WTC11 (cell line): ENCODE measurements around the gene KDM2A. TPM values are rescaled to one million over a fixed set of nuclear protein-coding genes. Genes with fewer than 3 reads are reported as not detected.

Experiments
- ATAC-seq: fragments of 200-7000 bp; cut with Tn5 transposase; 2 replicates; pipeline ENCODE4 v1.10.0; 2021; ENCODE audit warnings: mild to moderate bottlenecking, moderate library complexity
- CTCF ChIA-PET: fragments of 300-600 bp; sonication (Branson Sonifier 250); formaldehyde crosslinking; loops from one replicate; lab custom pipeline; 2021; ENCODE audit warnings: antibody characterized with exemption; lab: Charles Lee
- POLR2A ChIA-PET: fragments of 350-600 bp; sonication (Branson Sonifier 250); formaldehyde crosslinking; loops from one replicate; lab custom pipeline; 2021; ENCODE audit warnings: antibody characterized with exemption; lab: Charles Lee
- DNase-seq: peaks from one replicate; pipeline ENCODE4 v3.0.0; 2021; ENCODE audit warnings: low spot score
- H3K27ac Mint-ChIP-seq: 2 replicates; pipeline ENCODE4 v1.8.0; 2021; ENCODE audit warnings: mixed read lengths
- H3K27me3 Mint-ChIP-seq: 2 replicates; pipeline ENCODE4 v1.8.0; 2021; ENCODE audit warnings: low read depth, mild to moderate bottlenecking, moderate library complexity, mixed read lengths
- H3K36me3 Mint-ChIP-seq: 2 replicates; pipeline ENCODE4 v1.8.0; 2021; ENCODE audit warnings: mixed read lengths
- H3K4me1 Mint-ChIP-seq: 2 replicates; pipeline ENCODE4 v1.8.0; 2022; ENCODE audit warnings: mixed read lengths
- H3K4me3 Mint-ChIP-seq: 2 replicates; pipeline ENCODE4 v1.8.0; 2021; ENCODE audit warnings: mild to moderate bottlenecking, moderate library complexity, mixed read lengths
- H3K9me3 Mint-ChIP-seq: 2 replicates; pipeline ENCODE4 v1.8.0; 2021; ENCODE audit warnings: mixed read lengths
- CREM ChIP-seq: sonication (generic); formaldehyde crosslinking; IDR thresholded peaks from 2 replicates; pipeline ENCODE4 v1.8.1; 2022; ENCODE audit warnings: mild to moderate bottlenecking, missing genetic modification reagents, moderate library complexity
- FOXP1 ChIP-seq: sonication (generic); formaldehyde crosslinking; IDR thresholded peaks from 2 replicates; pipeline ENCODE4 v1.8.0; 2022; ENCODE audit warnings: missing genetic modification reagents, mild to moderate bottlenecking, moderate library complexity, borderline replicate concordance
- MYBL2 ChIP-seq: sonication (generic); formaldehyde crosslinking; IDR thresholded peaks from 2 replicates; pipeline ENCODE4 v1.8.1; 2023; ENCODE audit warnings: mild to moderate bottlenecking, moderate library complexity, missing genetic modification reagents
- NFYB ChIP-seq: sonication (generic); formaldehyde crosslinking; conservative IDR thresholded peaks from 2 replicates; pipeline ENCODE4 v1.8.0; 2022; ENCODE audit warnings: low read depth, missing genetic modification reagents
- SMAD3 ChIP-seq: sonication (generic); formaldehyde crosslinking; IDR thresholded peaks from 2 replicates; pipeline ENCODE4 v1.8.0; 2022; ENCODE audit warnings: missing genetic modification reagents, mild to moderate bottlenecking, borderline replicate concordance
- SMAD4 ChIP-seq: sonication (generic); formaldehyde crosslinking; IDR thresholded peaks from 2 replicates; pipeline ENCODE4 v1.8.0; 2022; ENCODE audit warnings: mild to moderate bottlenecking, missing genetic modification reagents
- TEAD1 ChIP-seq: sonication (generic); formaldehyde crosslinking; IDR thresholded peaks from 2 replicates; pipeline ENCODE4 v1.8.0; 2022; ENCODE audit warnings: mild to moderate bottlenecking, missing genetic modification reagents
- ZBTB21 ChIP-seq: sonication (generic); formaldehyde crosslinking; IDR thresholded peaks from 2 replicates; pipeline ENCODE4 v1.8.1; 2023; ENCODE audit warnings: mild to moderate bottlenecking, missing genetic modification reagents, borderline replicate concordance
- ZNF232 ChIP-seq: sonication (generic); formaldehyde crosslinking; IDR thresholded peaks from 2 replicates; pipeline ENCODE4 v1.8.0; 2022; ENCODE audit warnings: mild to moderate bottlenecking, missing genetic modification reagents
- ZNF671 ChIP-seq: fragments of 250-450 bp; sonication (Bioruptor Pico); IDR thresholded peaks from 2 replicates; pipeline ENCODE4 v1.8.0; 2021; ENCODE audit warnings: mild to moderate bottlenecking
- total RNA-seq: library from RNA; stranded (reverse); gene quantifications from 3 replicates; pipeline ENCODE4 v1.2.3, GENCODE V29; 2021
- TF ChIP-seq, protein P1 (sequence below): sonication (generic); formaldehyde crosslinking; IDR thresholded peaks from 2 replicates; pipeline ENCODE4 v1.8.1; 2023; ENCODE audit warnings: mild to moderate bottlenecking, missing genetic modification reagents, borderline replicate concordance
- TF ChIP-seq, protein P2 (sequence below): fragments of 250-450 bp; sonication (Bioruptor Pico); IDR thresholded peaks from 2 replicates; pipeline ENCODE4 v1.9.0; 2021; ENCODE audit warnings: moderate library complexity, mild to moderate bottlenecking, inconsistent platforms, borderline replicate concordance
- TF ChIP-seq, protein P3 (sequence below): sonication (generic); formaldehyde crosslinking; IDR thresholded peaks from 2 replicates; pipeline ENCODE4 v1.8.1; 2022; ENCODE audit warnings: mild to moderate bottlenecking, moderate library complexity, missing genetic modification reagents
- TF ChIP-seq, protein P4 (sequence below): fragments of 250-450 bp; sonication (Bioruptor Pico); conservative IDR thresholded peaks from 2 replicates; pipeline ENCODE4 v1.9.0; 2021; ENCODE audit warnings: mild to moderate bottlenecking
- TF ChIP-seq, protein P5 (sequence below): sonication (generic); formaldehyde crosslinking; IDR thresholded peaks from 2 replicates; pipeline ENCODE4 v1.8.1; 2023; ENCODE audit warnings: mild to moderate bottlenecking, missing genetic modification reagents, moderate library complexity
- TF ChIP-seq, protein P6 (sequence below): sonication (generic); formaldehyde crosslinking; IDR thresholded peaks from 2 replicates; pipeline ENCODE4 v1.8.1; 2023; ENCODE audit warnings: mild to moderate bottlenecking, moderate library complexity, missing genetic modification reagents
- TF ChIP-seq, protein P7 (sequence below): sonication (generic); formaldehyde crosslinking; IDR thresholded peaks from 2 replicates; pipeline ENCODE4 v1.8.1; 2023; ENCODE audit warnings: mild to moderate bottlenecking, missing genetic modification reagents
- TF ChIP-seq, protein P8 (sequence below): sonication (generic); formaldehyde crosslinking; IDR thresholded peaks from 2 replicates; pipeline ENCODE4 v1.8.1; 2023; ENCODE audit warnings: mild to moderate bottlenecking, missing genetic modification reagents, moderate library complexity

The KDM2A gene
- total RNA-seq, 1 experiment from 2014 or later = 58.0 TPM

DNA sequence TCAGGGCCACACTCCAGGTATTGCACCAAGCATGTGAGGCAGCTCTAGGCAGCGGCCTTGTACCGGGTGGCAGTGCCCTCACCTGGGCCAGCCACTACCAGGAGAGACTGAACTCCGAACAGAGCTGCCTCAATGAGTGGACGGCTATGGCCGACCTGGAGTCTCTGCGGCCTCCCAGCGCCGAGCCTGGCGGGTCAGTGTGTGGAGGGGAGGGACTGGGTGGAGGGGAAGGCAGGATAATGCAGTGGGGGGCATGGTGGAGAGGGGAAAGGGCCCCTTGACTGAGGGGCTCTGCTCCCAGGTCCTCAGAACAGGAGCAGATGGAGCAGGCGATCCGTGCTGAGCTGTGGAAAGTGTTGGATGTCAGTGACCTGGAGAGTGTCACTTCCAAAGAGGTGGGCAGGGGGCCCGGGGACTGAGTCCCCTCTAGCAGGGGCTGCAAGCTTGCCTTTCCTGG lies 188.5 kb downstream of the KDM2A start:
- peaks cover 2% of the 10 kb centered on the region; the same call in 1 of the 2 replicates for H3K36me3 Mint-ChIP-seq
- peaks cover 4% of the 10 kb centered on the region; the same call in 1 of the 2 replicates for H3K27me3 Mint-ChIP-seq
- H3K4me3 Mint-ChIP-seq = no peak overlapping the region
- TF ChIP-seq, protein P1, sequence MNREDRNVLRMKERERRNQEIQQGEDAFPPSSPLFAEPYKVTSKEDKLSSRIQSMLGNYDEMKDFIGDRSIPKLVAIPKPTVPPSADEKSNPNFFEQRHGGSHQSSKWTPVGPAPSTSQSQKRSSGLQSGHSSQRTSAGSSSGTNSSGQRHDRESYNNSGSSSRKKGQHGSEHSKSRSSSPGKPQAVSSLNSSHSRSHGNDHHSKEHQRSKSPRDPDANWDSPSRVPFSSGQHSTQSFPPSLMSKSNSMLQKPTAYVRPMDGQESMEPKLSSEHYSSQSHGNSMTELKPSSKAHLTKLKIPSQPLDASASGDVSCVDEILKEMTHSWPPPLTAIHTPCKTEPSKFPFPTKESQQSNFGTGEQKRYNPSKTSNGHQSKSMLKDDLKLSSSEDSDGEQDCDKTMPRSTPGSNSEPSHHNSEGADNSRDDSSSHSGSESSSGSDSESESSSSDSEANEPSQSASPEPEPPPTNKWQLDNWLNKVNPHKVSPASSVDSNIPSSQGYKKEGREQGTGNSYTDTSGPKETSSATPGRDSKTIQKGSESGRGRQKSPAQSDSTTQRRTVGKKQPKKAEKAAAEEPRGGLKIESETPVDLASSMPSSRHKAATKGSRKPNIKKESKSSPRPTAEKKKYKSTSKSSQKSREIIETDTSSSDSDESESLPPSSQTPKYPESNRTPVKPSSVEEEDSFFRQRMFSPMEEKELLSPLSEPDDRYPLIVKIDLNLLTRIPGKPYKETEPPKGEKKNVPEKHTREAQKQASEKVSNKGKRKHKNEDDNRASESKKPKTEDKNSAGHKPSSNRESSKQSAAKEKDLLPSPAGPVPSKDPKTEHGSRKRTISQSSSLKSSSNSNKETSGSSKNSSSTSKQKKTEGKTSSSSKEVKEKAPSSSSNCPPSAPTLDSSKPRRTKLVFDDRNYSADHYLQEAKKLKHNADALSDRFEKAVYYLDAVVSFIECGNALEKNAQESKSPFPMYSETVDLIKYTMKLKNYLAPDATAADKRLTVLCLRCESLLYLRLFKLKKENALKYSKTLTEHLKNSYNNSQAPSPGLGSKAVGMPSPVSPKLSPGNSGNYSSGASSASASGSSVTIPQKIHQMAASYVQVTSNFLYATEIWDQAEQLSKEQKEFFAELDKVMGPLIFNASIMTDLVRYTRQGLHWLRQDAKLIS (CRISPR knock-in tag) = no peak
- TF ChIP-seq CREM (CRISPR knock-in tag) = no peak
- TF ChIP-seq MYBL2 (CRISPR knock-in tag) = no peak
- no peak for TF ChIP-seq ZBTB21 (CRISPR knock-in tag)
- no peak for TF ChIP-seq NFYB (CRISPR knock-in tag)
- TF ChIP-seq, protein P2, sequence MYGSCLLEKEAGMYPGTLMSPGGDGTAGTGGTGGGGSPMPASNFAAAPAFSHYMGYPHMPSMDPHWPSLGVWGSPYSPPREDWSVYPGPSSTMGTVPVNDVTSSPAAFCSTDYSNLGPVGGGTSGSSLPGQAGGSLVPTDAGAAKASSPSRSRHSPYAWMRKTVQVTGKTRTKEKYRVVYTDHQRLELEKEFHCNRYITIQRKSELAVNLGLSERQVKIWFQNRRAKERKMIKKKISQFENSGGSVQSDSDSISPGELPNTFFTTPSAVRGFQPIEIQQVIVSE (CRISPR knock-in tag) = no peak
- TF ChIP-seq, protein P3, sequence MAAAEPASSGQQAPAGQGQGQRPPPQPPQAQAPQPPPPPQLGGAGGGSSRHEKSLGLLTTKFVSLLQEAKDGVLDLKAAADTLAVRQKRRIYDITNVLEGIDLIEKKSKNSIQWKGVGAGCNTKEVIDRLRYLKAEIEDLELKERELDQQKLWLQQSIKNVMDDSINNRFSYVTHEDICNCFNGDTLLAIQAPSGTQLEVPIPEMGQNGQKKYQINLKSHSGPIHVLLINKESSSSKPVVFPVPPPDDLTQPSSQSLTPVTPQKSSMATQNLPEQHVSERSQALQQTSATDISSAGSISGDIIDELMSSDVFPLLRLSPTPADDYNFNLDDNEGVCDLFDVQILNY (CRISPR knock-in tag) = no peak
- TF ChIP-seq ZNF671 = no peak
- TF ChIP-seq SMAD4 = no peak
- no peak for TF ChIP-seq ZNF232 (CRISPR knock-in tag)
- TF ChIP-seq, protein P4, sequence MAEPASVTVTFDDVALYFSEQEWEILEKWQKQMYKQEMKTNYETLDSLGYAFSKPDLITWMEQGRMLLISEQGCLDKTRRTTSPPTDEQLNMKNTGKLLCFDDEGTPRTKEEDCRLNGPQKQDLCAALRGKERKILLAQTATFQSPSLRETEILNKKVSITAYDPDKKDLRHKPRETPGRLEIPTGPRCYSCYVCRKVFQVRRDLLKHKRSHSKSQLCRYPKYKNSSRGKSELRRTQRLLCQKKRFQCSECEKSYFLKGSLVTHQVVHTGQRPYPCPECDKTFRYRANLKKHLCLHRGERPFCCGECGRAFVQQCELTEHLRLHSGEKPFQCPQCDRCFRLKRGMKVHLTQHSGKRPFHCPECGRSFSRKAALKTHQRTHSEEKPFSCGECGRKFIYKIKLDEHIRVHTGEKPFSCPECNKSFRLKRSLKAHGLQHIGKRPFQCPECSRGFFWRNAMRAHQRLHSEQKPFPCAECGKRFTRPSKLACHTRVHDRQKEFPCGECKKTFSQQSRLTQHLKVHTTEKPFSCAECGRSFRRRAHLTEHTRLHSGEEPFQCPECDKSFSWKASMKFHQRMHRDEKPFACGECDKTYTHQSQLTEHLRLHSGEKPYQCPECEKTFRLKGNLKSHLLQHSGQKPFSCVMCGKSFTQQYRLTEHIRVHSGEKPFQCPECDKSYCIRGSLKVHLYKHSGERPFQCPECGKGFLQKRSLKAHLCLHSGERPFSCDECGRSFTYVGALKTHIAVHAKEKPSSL (CRISPR knock-in tag) = no peak
- TF ChIP-seq, protein P5, sequence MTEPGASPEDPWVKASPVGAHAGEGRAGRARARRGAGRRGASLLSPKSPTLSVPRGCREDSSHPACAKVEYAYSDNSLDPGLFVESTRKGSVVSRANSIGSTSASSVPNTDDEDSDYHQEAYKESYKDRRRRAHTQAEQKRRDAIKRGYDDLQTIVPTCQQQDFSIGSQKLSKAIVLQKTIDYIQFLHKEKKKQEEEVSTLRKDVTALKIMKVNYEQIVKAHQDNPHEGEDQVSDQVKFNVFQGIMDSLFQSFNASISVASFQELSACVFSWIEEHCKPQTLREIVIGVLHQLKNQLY (CRISPR knock-in tag) = no peak
- TF ChIP-seq FOXP1 (CRISPR knock-in tag) = no peak
- TF ChIP-seq SMAD3 (CRISPR knock-in tag) = no peak
- no peak for TF ChIP-seq TEAD1 (CRISPR knock-in tag)
- TF ChIP-seq, protein P6, sequence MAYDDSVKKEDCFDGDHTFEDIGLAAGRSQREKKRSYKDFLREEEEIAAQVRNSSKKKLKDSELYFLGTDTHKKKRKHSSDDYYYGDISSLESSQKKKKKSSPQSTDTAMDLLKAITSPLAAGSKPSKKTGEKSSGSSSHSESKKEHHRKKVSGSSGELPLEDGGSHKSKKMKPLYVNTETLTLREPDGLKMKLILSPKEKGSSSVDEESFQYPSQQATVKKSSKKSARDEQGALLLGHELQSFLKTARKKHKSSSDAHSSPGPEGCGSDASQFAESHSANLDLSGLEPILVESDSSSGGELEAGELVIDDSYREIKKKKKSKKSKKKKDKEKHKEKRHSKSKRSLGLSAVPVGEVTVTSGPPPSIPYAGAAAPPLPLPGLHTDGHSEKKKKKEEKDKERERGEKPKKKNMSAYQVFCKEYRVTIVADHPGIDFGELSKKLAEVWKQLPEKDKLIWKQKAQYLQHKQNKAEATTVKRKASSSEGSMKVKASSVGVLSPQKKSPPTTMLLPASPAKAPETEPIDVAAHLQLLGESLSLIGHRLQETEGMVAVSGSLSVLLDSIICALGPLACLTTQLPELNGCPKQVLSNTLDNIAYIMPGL (CRISPR knock-in tag) = no peak
- TF ChIP-seq, protein P7, sequence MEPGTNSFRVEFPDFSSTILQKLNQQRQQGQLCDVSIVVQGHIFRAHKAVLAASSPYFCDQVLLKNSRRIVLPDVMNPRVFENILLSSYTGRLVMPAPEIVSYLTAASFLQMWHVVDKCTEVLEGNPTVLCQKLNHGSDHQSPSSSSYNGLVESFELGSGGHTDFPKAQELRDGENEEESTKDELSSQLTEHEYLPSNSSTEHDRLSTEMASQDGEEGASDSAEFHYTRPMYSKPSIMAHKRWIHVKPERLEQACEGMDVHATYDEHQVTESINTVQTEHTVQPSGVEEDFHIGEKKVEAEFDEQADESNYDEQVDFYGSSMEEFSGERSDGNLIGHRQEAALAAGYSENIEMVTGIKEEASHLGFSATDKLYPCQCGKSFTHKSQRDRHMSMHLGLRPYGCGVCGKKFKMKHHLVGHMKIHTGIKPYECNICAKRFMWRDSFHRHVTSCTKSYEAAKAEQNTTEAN (CRISPR knock-in tag) = no peak
- TF ChIP-seq, protein P8, sequence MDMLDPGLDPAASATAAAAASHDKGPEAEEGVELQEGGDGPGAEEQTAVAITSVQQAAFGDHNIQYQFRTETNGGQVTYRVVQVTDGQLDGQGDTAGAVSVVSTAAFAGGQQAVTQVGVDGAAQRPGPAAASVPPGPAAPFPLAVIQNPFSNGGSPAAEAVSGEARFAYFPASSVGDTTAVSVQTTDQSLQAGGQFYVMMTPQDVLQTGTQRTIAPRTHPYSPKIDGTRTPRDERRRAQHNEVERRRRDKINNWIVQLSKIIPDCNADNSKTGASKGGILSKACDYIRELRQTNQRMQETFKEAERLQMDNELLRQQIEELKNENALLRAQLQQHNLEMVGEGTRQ (CRISPR knock-in tag) = no peak
- H3K4me1 Mint-ChIP-seq = peaks cover 6% of the 10 kb centered on the region
- ChIA-PET POLR2A (no interaction called here), CTCF (interaction anchor here (1.8 to 2.0 kb wide), 2 partner anchors 10 to 46 kb away, joined by 6 to 8 read pairs; no protein-coding TSS in a partner anchor)
- DNase-seq (no peak), ATAC-seq (no peak)
- H3K27ac Mint-ChIP-seq = no peak overlapping the region
- no peaks in the 10 kb centered on the region for H3K9me3 Mint-ChIP-seq
